Glutamatergic neuron (in vitro differentiated cells): ENCODE measurements around the gene NF1. TPM values are rescaled to one million over a fixed set of nuclear protein-coding genes. Genes with fewer than 3 reads are reported as not detected.
"Not testable (repeated sequence)": the region's sequence is repeated elsewhere in the genome, so short reads cannot be mapped to it uniquely, and the experiment has no call there.

Source experiments
- DNase-seq: peaks from one replicate; pipeline ENCODE4 v3.0.0; 2022
- H3K27ac Mint-ChIP-seq: one replicate; pipeline ENCODE4 v1.8.0; 2020; ENCODE audit warnings: mild to moderate bottlenecking, mixed read lengths, inconsistent platforms; ENCODE audit not compliant: unreplicated experiment
- H3K27me3 Mint-ChIP-seq: one replicate; pipeline ENCODE4 v1.8.0; 2020; ENCODE audit warnings: mild to moderate bottlenecking, moderate library complexity, mixed read lengths, inconsistent platforms; ENCODE audit not compliant: unreplicated experiment
- H3K36me3 Mint-ChIP-seq: one replicate; pipeline ENCODE4 v1.8.0; 2020; ENCODE audit warnings: mild to moderate bottlenecking, mixed read lengths, inconsistent platforms; ENCODE audit not compliant: unreplicated experiment
- H3K4me1 Mint-ChIP-seq: one replicate; pipeline ENCODE4 v1.8.0; 2020; ENCODE audit warnings: mild to moderate bottlenecking, low read depth, mixed read lengths, inconsistent platforms; ENCODE audit not compliant: unreplicated experiment
- H3K4me3 Mint-ChIP-seq: one replicate; pipeline ENCODE4 v1.8.0; 2020; ENCODE audit warnings: mild to moderate bottlenecking, mixed read lengths, inconsistent platforms; ENCODE audit not compliant: unreplicated experiment
- H3K9me3 Mint-ChIP-seq: one replicate; pipeline ENCODE4 v1.8.0; 2020; ENCODE audit warnings: mild to moderate bottlenecking, moderate library complexity, mixed read lengths, inconsistent platforms; ENCODE audit not compliant: unreplicated experiment
- CTCF ChIP-seq: fragments of 200-600 bp; sonication (generic); IDR thresholded peaks from one replicate; pipeline ENCODE4 v1.5.0; 2021; ENCODE audit not compliant: partially characterized antibody, unreplicated experiment
- total RNA-seq: library from RNA; stranded (reverse); fragmentation: NEBNext Ultra II Directional; extraction: Animal tissue kit (Norgen Biotek cat#: 25700); gene quantifications from one replicate; pipeline ENCODE4 v1.2.1, GENCODE V29; 2021; ENCODE audit not compliant: unreplicated experiment

NF1 gene
- total RNA-seq, 1 donor from 2014 or later = 87.6 TPM

- Mint-ChIP-seq H3K27ac (no peak overlapping the region), H3K4me3 (no peak overlapping the region), H3K36me3 (no peaks in the 10 kb centered on the region), H3K27me3 (no peaks in the 10 kb centered on the region), H3K4me1 (no peaks in the 10 kb centered on the region), H3K9me3 (no peaks in the 10 kb centered on the region)
- no peak for TF ChIP-seq CTCF
- DNase-seq = no peak
These were observed 61.5 kb downstream of the NF1 start for GRCh38 chr17:31156326-31156725.

- DNase-seq, H3K4me1 Mint-ChIP-seq, H3K4me3 Mint-ChIP-seq, H3K27me3 Mint-ChIP-seq, H3K36me3 Mint-ChIP-seq, H3K9me3 Mint-ChIP-seq, H3K27ac Mint-ChIP-seq: not testable (repeated sequence)
These were observed 62.1 kb downstream of the NF1 start for GRCh38 chr17:31156864-31157263.

DNA sequence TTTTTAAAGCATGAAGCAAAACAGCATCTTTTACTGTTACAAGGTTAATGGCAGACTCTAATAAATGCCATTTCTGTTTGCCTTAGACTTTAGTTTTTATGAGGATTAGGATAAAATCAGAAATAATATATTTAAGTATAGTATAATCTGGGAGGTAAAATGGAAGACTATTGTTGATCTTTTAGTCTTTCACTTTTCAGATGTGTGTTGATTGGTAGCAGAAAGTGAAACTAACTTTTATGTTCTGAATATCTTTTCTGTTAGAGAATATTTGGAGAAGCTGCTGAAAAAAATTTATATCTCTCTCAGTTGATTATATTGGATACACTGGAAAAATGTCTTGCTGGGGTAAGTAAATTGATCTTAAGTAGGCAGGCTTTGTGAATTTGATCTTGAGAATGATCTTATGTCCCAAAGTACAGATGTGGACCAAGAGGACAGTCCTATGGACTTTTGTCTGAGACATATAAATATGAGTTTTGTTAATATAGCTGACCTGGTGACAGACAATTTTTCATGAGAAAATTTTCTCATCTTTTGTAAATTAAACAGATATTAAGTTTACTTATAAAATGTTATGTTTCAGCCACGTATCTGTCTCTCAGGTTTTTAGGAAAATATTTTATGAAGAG lies 64.1 kb downstream of the NF1 start:
- TF ChIP-seq CTCF = no peak
- H3K27ac Mint-ChIP-seq = no peak overlapping the region

DNA sequence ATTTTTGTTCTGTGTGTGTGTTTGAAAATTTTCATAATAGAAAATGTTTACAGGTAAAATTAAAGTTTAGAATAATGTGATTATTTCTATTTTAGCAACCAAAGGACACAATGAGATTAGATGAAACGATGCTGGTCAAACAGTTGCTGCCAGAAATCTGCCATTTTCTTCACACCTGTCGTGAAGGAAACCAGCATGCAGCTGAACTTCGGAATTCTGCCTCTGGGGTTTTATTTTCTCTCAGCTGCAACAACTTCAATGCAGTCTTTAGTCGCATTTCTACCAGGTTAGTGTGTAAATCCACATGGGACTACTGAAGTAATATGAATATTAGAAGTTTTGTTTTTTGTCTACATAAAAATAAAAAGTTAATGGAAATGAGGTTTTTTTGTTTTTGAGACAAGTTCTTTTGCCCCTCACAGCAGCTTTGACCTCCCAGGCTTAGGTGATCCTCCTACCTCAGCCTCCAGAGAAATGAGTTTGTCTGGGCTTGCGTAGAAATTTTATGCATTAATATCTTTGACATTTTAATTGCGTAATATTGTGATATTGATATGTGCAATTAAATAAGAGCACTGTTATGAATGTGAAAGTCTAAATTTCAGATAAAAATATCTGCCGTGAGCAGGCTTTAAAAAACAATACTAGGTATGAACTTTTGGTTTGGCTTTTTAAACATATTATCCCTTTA lies 68.5 kb downstream of the NF1 start:
- Mint-ChIP-seq H3K9me3 (no peaks in the 10 kb centered on the region), H3K4me1 (peaks cover 4% of the 10 kb centered on the region), H3K36me3 (no peaks in the 10 kb centered on the region), H3K27ac (no peak overlapping the region), H3K4me3 (no peak overlapping the region), H3K27me3 (no peaks in the 10 kb centered on the region)
- no peak for DNase-seq
- TF ChIP-seq CTCF = no peak

More for the DNA sequence above, 64.1 kb downstream of the NF1 start:
- H3K4me1 Mint-ChIP-seq = peaks cover 4% of the 10 kb centered on the region
- H3K36me3 Mint-ChIP-seq = no peaks in the 10 kb centered on the region
- no peaks in the 10 kb centered on the region for H3K9me3 Mint-ChIP-seq
- no peak for DNase-seq
- H3K27me3 Mint-ChIP-seq = no peaks in the 10 kb centered on the region
- no peak overlapping the region for H3K4me3 Mint-ChIP-seq

- Mint-ChIP-seq H3K36me3 (no peaks in the 10 kb centered on the region), H3K4me3 (no peak overlapping the region), H3K27me3 (no peaks in the 10 kb centered on the region), H3K27ac (no peak overlapping the region), H3K9me3 (no peaks in the 10 kb centered on the region), H3K4me1 (peaks cover 4% of the 10 kb centered on the region)
- TF ChIP-seq CTCF = no peak
- no peak for DNase-seq
These were observed 72.3 kb downstream of the NF1 start for GRCh38 chr17:31167111-31167510.
